ENCODE results near the gene EXOC3L1.

Gene EXOC3L1

GRCh38 chr16:67154578-67155294 is 35.2 kb downstream of the EXOC3L1 start:
- TF ChIP-seq CTCF (conservative IDR thresholded peaks at IDR 0.05), result no peak
- H3K27ac ChIP-seq, result no peak overlapping the region

DNA sequence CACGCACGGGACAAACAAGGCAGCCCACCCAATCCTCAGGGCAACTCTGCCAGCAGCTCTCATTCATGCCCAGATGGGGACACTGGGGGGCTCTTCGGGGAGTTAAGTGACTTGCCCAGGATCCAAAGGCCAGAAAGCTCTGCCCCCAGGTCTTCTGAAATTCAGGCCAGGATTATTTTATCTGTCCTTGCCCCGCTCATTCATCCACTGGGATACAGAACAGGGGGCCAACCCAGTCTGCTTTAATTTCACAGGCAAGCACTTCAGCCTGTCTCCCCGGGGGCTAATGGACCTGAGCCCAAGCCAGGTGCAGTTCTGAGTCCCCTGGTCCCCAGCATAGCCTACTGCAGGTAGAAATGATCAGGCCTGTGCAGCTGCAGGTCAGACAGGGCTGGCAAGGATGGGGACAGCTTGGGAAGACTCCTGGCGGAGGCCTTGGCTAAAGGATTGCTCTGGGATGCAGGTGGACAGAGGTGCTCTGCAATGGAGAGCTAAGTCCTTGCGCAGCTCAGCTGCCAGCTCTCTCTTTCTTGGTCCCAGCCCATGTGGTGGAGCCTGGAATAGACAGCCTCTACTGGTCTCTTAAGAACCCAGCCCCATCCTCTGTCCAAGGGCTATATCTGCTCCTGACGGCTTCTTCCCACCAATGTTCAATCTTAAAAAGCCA is 38.4 kb downstream of the EXOC3L1 start:
- TF ChIP-seq CTCF (conservative IDR thresholded peaks at IDR 0.05), result no peak
- H3K27ac ChIP-seq, result no peak overlapping the region

DNA sequence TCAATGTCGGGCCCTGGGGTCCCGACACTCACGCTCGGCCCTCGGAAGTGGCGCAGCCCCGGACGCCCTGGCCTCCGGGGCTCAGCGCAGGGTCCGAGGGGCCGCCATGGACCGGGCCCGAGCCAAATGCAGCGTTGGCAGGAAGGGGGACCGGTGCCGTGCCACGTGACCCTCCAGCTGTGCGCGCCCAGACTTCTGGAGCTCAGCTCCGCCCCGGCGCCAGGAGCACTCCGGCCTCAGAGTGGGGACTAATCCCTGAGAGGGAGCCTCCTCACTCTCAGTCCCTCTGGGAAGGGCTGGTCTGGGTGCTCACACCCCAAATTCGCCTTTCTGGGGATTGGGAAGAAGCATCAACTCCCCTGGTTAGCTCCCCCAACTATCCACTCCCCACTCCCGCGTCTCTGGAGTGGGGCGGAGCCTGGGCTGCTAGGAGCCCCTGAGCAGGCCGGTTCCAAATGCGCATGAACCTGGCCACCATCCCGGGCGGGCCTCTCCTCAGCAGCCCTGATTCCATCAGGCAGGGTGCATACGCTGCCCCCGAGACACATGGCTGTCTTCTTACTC is 39.0 kb downstream of the EXOC3L1 start, which contains the start of gene B3GNT9:
TSS of gene B3GNT9 (minus strand) at position 166 of the 564 bp plus-strand sequence. CDS start 513 bp downstream, outside the sequence.
- no peak within 1 kb of the TSS for H3K27ac ChIP-seq
- no peak for TF ChIP-seq CTCF (conservative IDR thresholded peaks at IDR 0.05)

- TF ChIP-seq CTCF (conservative IDR thresholded peaks at IDR 0.05), result no peak
- no peak overlapping the region for H3K27ac ChIP-seq
These were observed 39.7 kb downstream of the EXOC3L1 start for GRCh38 chr16:67150047-67150832.

GRCh38 chr16:67149276-67150046 is 40.5 kb downstream of the EXOC3L1 start:
- no peak for TF ChIP-seq CTCF (conservative IDR thresholded peaks at IDR 0.05)
- H3K27ac ChIP-seq, result no peak overlapping the region

DNA sequence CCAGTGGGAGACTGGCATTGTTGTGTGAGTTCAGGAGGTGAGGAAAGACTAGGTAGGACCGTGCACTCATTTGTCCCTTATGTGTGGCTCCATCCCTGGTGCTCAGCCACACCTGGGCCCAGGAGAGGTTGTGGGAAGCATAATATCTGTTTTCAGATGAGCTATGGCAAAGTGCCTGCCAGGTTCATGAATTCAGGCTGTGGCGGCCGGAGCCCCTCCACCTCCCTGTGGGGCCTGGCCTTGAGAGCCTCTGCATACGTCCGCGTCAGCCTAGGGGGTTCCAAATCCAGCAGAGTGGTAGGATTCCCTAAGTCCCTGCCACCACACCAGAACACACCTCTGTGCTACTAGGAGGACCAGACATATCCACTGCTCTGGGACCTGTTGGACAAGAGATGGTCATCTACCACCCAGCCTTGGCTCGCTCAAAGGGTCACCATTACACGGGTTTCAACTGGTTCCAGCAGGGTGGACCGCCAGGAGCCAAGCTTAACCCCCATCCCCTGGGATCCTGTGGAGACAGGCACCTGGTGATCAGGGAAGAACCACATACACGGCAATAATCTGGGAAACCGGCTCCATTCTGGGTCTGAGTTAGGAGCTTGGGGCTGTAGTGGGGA is 41.2 kb downstream of the EXOC3L1 start:
- TF ChIP-seq CTCF (conservative IDR thresholded peaks at IDR 0.05), result no peak
- no peak overlapping the region for H3K27ac ChIP-seq
